C1 segment of cervical spinal cord (tissue), 14 donors: Measurements from ENCODE around the gene MAP3K4.
"Not testable (repeated sequence)": the region's sequence is repeated elsewhere in the genome, so short reads cannot be mapped to it uniquely, and the experiment has no call there.

Experiments used
- DNase-seq, 14 donors: peaks; one replicate each; lab custom pipeline; 2025; lab: John Stamatoyannopoulos, UW

Gene MAP3K4

DNA sequence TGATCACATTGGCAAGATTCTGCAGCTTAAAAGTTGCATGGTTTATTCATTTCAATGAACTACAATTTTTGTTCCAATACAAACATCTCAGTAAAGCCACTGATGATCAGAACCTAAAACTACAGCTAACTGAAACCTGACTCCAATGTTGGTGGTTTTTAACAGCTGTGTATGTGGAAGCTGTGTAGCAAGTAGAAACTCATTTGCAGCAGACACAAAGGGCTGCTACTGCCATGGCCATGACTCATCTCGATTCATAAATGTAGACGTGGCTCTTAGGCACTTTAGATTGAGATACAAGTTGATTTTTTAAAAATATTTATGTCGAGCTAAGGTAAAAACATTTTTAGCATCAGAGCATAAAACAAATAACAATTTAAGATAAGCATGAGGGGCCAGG lies 19.5 kb upstream of the MAP3K4 start:
- DNase-seq, result no peak

DNA sequence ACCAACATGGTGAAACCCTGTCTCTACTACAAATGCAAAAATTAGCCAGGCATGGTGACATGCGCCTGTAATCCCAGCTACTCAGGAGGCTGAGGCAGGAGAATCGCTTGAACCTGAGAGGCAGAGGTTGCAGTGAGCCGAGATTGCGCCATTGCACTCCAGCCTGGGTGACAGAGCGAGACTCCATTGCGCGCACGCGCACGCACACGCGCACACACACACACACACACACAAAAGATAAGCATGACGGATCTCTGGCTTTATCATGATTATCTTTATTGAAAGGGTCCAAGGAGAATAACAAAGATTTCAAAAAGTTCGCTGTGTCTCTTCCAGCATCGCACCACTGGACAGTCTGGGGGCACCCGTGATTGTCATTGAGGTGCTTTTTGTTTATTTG lies 19.0 kb upstream of the MAP3K4 start:
- DNase-seq, result not testable (repeated sequence)

DNA sequence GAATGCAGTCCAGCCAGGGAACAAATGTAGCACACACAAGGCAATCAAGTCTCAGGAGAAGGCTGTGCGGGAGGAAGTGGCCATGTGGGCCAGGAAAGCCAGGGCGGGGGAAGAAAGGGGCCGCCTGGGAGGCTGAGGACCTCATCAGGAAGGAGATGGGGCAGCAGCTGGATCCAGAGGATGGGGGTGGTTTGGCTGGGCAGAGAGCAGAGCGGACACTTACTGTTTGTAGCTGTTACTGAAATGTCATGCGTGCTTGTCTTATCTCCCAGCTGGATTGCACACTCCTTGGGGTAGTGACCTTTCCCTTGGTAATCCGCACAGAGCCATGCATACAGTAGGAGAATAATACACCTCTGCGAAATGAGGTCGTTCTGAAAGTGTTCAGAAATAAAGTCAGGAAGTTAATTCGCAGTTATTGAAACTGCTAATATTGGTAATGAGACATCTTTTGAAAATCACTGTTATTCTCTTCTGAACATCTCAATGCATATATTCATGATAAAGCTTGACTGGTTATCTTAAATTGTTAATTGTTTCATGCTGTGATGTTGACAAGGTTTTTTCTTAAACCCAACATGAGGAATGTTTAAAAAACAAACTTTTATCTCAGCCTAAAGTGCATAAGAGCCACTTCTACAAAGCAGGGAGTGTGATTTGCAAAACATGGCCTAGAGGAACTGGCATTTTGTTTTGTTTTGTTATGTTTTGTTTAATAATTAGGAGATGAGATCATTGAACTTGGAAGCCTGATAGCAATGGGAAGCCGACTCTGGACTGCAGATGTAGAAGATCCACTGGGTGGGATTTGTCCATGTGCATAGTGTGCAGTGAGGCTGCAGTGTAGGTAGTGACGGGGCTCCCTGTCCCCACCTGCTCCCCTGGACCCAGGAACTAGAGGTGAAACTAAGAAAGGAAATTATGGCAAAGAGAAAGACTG lies 18.0 kb upstream of the MAP3K4 start:
- no peak for DNase-seq

DNA sequence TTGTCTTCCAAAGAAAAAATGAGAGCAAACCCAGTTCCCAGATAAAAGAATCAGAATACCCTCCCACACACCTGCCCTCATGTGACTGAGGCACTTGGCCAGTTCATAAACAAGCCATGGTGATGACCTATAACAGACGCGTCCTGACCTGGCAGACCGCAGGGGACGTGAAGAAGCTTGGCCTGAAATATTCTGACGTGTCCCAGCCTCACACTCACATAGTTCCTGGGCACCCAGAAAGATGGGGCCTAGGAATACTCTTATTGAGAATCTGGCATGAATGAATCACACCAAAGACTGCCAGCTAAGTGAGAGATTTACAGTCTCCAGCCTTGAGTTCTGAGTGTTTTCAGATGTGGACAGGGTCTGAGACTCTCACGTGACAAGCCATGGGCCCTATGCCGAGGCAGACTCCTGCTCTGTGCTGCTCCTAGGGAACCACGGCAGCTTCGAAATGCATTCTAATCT lies 17.2 kb upstream of the MAP3K4 start:
- peak in 1 of 14 donors; percentile 7 for DNase-seq

DNA sequence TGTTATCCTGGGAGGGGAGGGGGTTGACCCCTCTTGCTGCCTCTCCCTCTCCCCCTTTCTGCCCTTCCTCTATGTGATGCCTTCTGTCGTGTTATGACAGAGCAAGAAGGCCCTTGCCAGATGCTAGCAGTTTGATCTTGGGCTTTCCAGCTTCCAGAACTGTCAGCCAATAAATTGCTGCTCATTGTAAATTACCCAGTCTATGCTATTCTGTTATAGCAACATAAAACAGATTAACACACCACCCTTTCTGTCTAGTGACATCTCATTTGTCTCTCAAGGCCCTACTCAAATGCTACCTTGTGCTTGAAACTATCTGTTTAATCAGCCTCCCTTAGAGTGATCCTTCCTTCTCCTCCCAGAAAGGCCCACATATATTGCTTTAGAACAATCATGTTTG lies 16.4 kb upstream of the MAP3K4 start:
- DNase-seq, result no peak

DNA sequence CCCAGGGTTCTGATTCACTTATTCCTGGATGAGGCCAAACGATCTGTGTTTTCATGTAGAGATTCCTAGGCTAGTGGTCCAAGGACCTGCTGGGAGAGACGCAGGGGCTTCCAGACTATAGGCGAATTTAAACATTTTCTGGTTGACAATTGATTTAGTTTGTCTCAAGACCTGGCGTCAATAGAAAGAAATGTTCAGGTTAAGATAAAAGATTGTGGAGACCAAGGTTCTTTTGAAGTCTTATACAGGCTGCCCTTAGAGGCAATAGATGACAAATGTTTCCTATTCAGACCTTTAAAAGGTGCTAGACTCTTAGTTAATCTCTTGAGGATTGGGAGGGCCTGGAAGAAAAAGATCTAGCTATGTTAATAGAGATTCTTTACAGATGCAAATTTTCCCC lies 15.6 kb upstream of the MAP3K4 start:
- DNase-seq, result not testable (repeated sequence)

DNA sequence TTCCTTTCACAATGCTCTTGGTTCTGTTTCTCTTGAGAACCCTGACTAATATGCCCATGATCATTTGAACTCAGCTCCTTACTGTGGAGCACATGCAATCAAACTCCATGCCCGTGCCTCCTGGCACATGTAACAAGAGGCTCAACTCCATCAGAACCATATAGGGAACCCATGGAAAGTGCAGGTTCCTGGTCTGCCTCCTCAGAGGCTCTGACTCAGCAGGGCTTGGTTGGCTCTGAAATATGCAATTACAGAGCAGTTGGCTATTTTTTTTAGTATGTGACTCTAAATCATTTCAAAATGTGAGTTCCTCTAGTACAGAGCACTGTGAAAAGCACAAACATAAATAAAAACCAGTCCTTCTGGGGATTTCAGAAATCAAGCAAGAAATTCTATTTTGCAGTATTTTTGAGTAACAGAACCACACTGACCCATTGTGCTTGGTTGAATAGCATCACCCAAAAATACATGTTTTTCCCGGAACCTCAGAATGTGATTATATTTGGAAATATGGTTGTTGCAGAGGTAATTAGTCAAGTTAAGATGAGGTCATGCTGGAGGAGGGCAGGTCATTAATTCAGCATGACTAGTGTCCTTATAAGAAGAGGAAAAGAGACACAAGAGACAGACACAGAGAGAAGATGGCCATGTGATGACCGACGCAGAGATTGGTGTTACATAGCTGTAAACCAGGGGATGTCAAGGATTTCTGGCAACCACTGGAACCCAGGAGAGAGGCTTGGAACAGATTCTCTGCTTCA lies 13.2 kb upstream of the MAP3K4 start:
- no peak for DNase-seq

DNA sequence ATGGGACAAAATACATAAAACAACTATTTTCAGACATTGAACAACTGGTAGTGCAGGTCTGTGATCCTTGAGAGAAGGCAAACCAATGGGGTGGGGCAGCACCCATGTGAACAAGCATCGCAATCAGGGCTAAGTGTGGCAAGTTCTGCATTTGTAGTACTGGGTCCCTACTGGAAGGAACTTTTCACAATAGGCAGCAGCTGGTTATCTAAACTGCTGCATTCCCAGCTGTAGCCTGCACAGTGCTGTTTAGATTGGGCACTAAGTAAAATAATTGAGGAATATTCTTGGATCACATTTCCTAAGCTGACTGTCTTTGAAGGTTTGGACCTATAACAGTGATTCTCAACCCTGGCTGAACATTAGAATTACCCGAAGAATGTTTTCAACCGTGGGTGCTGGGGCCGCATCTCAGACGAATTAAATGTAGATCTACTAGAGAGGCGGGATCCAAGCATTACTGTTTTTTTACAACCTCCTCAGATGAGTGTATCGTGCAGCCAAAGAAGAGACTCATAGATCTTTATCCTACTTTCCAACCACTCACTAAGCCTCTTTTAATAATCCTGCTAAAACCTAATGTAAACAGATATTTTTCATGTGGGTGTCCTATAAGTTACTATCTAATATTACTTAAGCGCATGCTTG lies 12.4 kb upstream of the MAP3K4 start:
- no peak for DNase-seq

DNA sequence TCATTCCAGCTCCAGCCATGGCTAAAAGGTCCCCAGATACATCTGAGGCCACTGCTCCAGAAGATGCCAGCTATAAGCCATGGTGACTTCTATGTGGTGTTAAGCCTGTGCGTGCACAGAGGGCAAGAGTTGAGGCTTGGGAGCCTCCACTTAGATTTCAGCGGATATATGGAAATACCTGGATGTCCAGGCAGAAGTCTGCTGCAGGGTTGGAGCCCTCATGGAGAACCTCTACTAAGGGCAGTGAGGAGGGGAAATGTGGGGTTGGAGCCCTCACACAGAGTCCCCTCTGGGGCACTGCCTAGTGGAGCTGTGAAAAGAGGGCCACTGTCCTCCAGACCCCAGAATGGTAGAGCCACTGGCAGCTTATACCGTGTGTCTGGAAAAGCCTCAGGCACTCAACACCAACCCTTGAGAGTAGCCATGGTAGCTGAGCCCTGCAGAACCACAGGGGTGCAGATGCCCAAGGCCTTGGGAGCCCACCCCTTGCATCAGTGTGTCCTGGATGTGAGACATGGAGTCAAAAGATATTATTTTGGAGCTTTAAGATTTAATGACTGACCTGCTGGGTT lies 8.1 kb upstream of the MAP3K4 start:
- not testable (repeated sequence) for DNase-seq

DNA sequence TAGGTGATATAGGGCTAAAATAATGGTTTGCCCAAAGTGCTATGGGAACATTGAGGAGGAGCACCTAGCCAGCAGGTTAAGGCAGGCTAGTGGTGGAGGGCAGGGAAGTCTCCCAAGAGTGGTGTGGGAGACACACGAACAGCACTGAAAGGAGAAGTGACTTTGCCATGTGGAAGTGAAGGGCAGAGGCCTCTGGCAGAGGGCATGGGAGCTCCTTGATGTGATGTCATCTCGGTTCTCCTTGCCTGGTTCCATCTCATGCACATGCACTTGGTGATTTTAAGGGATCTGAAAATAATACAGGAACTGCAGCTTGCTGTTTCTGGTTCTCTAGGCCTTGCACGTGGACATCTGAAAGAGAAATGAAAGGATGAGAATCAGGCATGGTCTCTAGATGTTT lies 4.7 kb upstream of the MAP3K4 start:
- DNase-seq, result no peak

DNA sequence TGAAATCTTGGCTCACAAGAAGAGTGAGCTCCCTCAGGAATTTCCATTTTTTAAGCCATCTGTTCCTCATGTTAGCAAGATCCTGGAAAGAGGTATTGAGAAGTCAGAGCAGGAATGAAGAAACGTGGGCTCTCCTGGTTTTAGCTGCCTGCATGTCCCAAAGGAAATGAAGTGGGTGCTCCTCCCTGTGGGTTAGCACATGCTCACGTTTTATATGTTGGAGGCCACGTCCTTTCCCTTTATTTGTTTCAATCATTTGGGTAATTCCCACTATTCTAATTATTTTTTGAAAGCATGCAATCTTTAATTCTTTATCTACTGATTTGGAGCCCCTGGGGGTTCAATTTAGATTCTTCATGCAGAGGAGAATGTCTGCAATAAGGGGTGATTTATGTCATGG lies 4.3 kb upstream of the MAP3K4 start:
- no peak for DNase-seq

DNA sequence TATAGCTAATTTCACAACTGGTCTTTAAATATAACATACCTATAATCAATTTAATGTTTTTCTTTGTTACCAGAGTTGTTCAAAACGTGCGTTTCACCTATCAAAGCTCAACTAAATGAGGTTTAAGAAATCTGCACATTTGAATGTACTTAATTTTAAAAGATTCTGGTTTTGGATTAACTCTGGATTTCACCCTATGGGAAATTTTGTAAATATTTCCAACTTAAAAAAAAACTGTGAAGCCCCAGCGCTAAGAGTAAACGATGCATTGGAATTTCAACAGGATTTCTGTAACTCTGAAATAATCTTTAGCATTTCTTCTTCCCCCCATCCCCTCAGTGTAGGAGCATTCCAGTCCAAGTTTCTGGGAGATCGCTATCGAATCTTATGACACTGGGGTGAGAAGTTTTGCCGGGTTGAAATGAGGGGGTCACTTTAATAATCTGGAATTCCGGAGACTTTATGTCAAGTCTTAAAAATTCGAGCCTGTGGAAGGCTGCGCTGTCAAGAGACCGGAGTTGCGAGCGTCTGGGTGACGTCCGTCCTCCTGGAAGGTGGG lies 643 bp upstream of the MAP3K4 start:
- no peak for DNase-seq

DNA sequence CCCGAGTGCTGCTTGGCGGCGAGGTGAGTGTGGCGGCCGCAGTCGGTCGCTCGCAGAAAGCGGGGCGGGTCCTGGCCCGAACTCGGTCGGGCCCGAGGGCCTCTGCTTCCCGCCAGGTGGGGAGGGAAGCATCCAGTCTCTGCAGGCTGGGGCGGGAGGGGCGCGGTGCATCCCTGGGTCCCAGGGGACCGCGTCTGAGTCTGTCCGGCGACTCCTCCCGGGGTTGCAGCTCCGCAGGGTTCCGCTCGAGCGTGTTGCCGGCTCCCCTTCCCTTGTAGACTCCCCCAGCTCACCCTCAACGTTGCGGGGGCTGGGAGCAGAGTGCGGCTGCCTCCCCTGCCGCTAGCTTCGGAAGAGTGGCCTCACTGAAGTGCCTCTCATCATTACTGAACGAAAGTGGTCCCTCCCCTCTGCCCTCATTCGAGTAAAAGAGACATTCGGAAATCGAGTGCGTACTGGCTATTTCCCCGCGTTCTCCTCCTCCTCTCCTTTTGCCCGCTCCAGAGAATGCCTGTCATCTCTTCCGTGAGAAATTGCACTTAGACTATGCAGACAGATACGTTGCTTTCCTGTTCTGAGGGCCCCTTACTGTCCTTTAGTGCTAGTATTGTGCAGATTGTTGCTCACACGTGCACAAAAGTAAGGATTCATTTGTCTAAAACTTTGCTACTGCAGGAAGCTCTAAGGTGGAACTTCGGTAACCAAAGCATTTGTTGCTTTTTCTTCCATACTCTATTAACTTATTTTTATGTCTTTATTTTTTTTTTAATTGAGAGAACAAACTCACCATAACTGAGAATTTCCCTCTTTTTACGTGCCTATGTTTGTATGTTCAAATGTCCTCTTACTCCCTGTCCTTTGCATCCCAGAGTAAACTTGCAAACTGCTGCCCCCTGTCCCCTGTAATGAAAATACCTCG lies 751 bp downstream of the MAP3K4 start:
- DNase-seq, result peak in 12 of 14 donors; percentile 41 to 83 (median 63)

DNA sequence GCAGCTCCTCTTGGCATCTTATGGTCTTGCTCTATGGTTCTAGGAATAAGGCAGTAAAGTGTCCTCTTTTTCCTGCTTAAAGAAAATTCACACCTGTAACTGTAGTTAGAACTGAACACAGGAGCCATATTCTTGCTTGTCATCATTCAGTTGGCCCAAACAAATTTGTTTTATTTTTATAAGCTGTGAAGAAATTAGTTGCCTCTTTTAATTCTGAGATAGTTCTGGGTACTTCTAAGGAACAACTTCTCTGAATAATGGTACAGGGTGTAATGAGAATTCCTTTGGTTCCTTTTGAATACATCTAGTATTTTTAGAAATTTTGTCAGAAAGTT lies 1.4 kb downstream of the MAP3K4 start:
- no peak for DNase-seq

DNA sequence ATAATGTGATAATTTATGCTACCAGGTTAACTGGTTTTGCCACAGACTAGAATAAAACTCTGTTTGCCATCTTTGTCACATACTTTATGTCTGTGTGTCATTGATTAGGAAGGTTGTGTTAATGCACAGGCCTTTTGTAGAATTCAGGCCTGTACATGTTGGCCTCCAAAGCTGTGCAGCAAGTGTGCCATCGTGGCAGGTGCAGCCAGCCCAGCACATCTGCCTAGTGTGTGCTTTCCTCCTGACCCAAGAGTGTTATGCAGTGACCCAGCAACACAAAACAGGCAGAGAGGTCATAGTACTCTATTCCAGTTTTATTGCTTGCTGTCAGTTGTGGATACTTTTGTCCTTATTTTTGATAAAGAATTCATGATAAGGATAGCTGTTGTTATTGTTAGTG lies 3.7 kb downstream of the MAP3K4 start:
- DNase-seq, result no peak

DNA sequence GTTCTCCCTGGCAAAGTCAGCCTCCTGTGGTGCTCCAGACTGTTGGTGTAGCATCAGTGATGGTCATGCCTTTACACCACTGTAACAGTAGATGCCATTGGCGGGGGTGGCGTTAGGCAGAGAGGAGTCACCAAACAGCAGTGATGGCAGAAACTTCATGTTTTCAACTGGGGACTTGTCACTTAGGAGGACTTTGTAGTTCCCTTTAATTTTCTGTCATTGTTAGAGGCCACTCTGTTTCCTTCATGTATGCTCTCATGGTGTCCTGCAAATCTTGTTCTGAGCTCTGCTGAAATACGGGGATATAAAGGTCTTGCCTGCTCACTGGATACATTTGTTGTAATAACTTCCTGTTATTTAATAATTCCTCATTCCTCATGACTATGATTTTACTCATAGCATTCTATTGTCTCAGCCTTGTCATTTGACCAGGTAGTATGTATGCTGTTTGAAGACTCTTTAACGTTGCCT lies 4.6 kb downstream of the MAP3K4 start:
- DNase-seq, result no peak

DNA sequence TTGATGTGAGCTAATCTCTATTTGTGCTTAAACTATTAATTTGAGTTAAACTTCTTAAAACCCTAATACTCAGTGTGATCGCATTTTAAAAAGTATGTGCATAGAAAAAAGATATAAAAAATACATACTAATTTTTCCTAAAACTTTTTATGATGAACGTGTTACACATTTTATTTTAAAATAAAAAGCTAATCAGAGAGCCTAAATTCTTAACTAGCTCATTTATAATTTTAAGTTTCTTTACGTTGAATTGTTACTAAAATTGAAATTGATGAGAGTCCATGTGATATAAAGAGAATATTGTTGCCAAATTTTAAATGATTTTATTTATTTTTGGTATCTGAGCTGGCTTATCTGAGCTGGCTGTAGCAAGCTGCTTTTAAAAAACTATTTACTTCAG lies 6.6 kb downstream of the MAP3K4 start:
- DNase-seq, result no peak

DNA sequence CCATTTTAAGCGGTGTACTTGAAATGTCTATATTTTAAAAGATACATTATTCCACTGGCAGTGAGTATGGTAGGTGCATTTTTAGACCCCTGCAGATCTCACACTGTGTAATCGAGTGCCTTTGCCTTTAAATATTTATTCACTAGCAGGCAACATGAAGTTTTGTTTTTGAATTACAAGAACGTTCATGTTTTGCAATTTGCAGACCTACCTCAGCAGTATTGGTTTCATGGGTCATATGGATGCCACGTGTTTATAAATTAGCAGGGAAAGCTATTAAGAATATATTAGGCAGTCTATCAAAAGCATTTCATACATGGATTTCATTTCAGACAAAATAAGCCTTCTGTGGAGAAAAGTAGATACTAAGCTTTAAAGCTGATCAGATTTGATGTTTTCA lies 7.2 kb downstream of the MAP3K4 start:
- no peak for DNase-seq

DNA sequence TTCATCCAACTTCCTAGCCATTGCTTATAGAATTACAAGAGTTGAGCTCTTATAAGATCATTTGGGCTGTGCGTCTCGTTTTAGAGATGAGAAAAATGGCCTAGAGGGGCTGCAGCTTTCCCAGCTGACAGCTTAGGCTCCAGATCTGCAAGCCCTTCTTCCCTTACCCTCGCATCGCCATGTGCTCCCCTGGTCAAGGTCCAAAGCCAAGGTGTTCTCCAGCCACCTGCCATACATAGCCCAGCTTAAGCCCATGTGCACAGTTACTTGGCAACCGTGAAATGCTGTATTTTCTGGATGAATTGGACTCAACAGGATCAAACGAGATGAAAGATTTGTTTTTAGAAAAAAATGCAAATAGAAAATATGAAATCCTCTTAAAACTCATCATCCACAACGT lies 7.9 kb downstream of the MAP3K4 start:
- peak in 2 of 14 donors; percentile 5 to 75 for DNase-seq

DNA sequence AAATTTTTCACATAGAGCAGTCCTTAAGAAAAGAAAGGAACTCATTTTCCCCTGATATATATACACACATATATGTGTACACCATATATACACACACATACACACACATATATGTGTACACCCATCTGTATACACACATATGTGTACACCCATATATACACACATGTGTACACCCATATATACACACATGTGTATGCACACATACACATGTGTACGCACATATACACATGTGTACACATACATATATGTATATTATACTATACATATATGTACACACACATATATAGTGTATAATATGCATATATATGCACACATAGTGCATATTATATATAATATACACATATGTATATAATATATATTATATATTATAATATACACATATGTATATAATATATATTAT lies 9.1 kb downstream of the MAP3K4 start:
- DNase-seq, result no peak
